Measurements from ENCODE around the gene FAM107A.

FAM107A gene

GRCh38 chr3:58577269-58577821 lies at the start of gene FAM107A:
TSS of gene FAM107A (minus strand) at chr3:58577391. CDS start at chr3:58569860, 7,531 bp downstream.
- in situ Hi-C loops (cut with HindIII; ENCODE audit: low sequenced_read_pairs): loop anchor here (5.0 kb wide), 1 partner anchor 45 kb away; no protein-coding TSS in a partner anchor

GRCh38 chr3:58625196-58625824 lies 48.1 kb upstream of the FAM107A start:
- in situ Hi-C loops (cut with HindIII; ENCODE audit: low sequenced_read_pairs): no loop called here
- DNase-seq (ENCODE audit: low read depth): no peak
- no peak overlapping the region for H3K4me3 ChIP-seq (ENCODE audit: low read depth, low read length)
- TF ChIP-seq CTCF (IDR thresholded peaks at IDR 0.05; ENCODE audit: low read depth, low read length, missing control alignments): no peak

More at GRCh38 chr3:58577269-58577821, at the start of gene FAM107A:
- H3K4me3 ChIP-seq (ENCODE audit: low read depth, low read length): peak within 1 kb of the TSS; percentile 33
- TF ChIP-seq CTCF (IDR thresholded peaks at IDR 0.05; ENCODE audit: low read depth, low read length, missing control alignments): peak; percentile 56
- peak; percentile 74 for DNase-seq (ENCODE audit: low read depth)

- in situ Hi-C loops (cut with HindIII; ENCODE audit: low sequenced_read_pairs): loop anchor here (5.0 kb wide), 1 partner anchor 47 kb away; the partner anchor contains the start of gene FAM107A
- TF ChIP-seq CTCF (IDR thresholded peaks at IDR 0.05; ENCODE audit: low read depth, low read length, missing control alignments): no peak
- no peak for DNase-seq (ENCODE audit: low read depth)
- H3K4me3 ChIP-seq (ENCODE audit: low read depth, low read length): no peak overlapping the region
Observed at GRCh38 chr3:58624550-58624949, 47.4 kb upstream of the FAM107A start.

GRCh38 chr3:58623961-58624360 lies 46.8 kb upstream of the FAM107A start:
- no peak overlapping the region for H3K4me3 ChIP-seq (ENCODE audit: low read depth, low read length)
- in situ Hi-C loops (cut with HindIII; ENCODE audit: low sequenced_read_pairs): loop anchor here (5.0 kb wide), 1 partner anchor 47 kb away; the partner anchor contains the start of gene FAM107A
- TF ChIP-seq CTCF (IDR thresholded peaks at IDR 0.05; ENCODE audit: low read depth, low read length, missing control alignments): no peak
- DNase-seq (ENCODE audit: low read depth): no peak

GRCh38 chr3:58623478-58623877 lies 46.3 kb upstream of the FAM107A start:
- DNase-seq (ENCODE audit: low read depth): no peak
- H3K4me3 ChIP-seq (ENCODE audit: low read depth, low read length): no peak overlapping the region
- in situ Hi-C loops (cut with HindIII; ENCODE audit: low sequenced_read_pairs): loop anchor here (5.0 kb wide), 1 partner anchor 46 kb away; the partner anchor contains the start of gene FAM107A
- no peak for TF ChIP-seq CTCF (IDR thresholded peaks at IDR 0.05; ENCODE audit: low read depth, low read length, missing control alignments)

GRCh38 chr3:58622892-58623291 lies 45.7 kb upstream of the FAM107A start:
- no peak for TF ChIP-seq CTCF (IDR thresholded peaks at IDR 0.05; ENCODE audit: low read depth, low read length, missing control alignments)
- DNase-seq (ENCODE audit: low read depth): no peak
- in situ Hi-C loops (cut with HindIII; ENCODE audit: low sequenced_read_pairs): loop anchor here (5.0 kb wide), 1 partner anchor 46 kb away; the partner anchor contains the start of gene FAM107A
- no peak overlapping the region for H3K4me3 ChIP-seq (ENCODE audit: low read depth, low read length)

All from astrocyte of the cerebellum (primary cell).